H1 (cell line): ENCODE data around the gene MPV17L. TPM values are rescaled to one million over a fixed set of nuclear protein-coding genes. Genes with fewer than 3 reads are reported as not detected.
"Not testable (repeated sequence)": the region's sequence is repeated elsewhere in the genome, so short reads cannot be mapped to it uniquely, and the experiment has no call there.

Experiments used
- CTCF ChIA-PET: fragments of 300-600 bp; sonication (Branson Sonifier 250); formaldehyde crosslinking; loops from one replicate; lab custom pipeline; 2021; ENCODE audit not compliant: partially characterized antibody; lab: Charles Lee
- POLR2A ChIA-PET: fragments of 300-600 bp; sonication (Branson Sonifier 250); formaldehyde crosslinking; loops from one replicate; lab custom pipeline; 2021; ENCODE audit warnings: inconsistent platforms; ENCODE audit not compliant: partially characterized antibody; lab: Charles Lee
- DNase-seq, 2 experiments: peaks; one replicate each; pipeline versions ENCODE4 v3.0.0 to v3.0.0-alpha.2; 2010 to 2022; ENCODE audit warnings: low spot score in 2 of 2, low read depth in 1 of 2, mixed read lengths in 1 of 2
- FAIRE-seq: peaks from 2 replicates; lab custom pipeline; 2011; peaks lifted over from hg19 to GRCh38; lab: Jason Lieb, UNC
- H2AFZ ChIP-seq: 2 replicates; pipeline ENCODE4 v1.8.1; 2012; ENCODE audit warnings: low read length, inconsistent platforms
- H2AK5ac ChIP-seq: 2 replicates; pipeline ENCODE4 v1.6.1; 2013; ENCODE audit warnings: low read depth, low read length
- H2BK120ac ChIP-seq: replicated peaks from 2 replicates; pipeline ENCODE3; 2013; ENCODE audit warnings: low read depth, low read length, inconsistent platforms
- H2BK12ac ChIP-seq: 2 replicates; pipeline ENCODE4 v1.6.1; 2013; ENCODE audit warnings: low read depth, low read length
- H2BK15ac ChIP-seq: 2 replicates; pipeline ENCODE4 v1.6.1; 2013; ENCODE audit warnings: low read length
- H2BK20ac ChIP-seq: 2 replicates; pipeline ENCODE4 v1.6.1; 2013; ENCODE audit warnings: low read length
- H2BK5ac ChIP-seq: 2 replicates; pipeline ENCODE4 v1.6.1; 2013; ENCODE audit warnings: low read depth, low read length
- H3K14ac ChIP-seq: 2 replicates; pipeline ENCODE4 v1.6.1; 2013; ENCODE audit warnings: inconsistent platforms; ENCODE audit not compliant: insufficient read length
- H3K18ac ChIP-seq: 2 replicates; pipeline ENCODE4 v1.6.1; 2013; ENCODE audit warnings: low read length; ENCODE audit errors: extremely low read depth
- H3K23ac ChIP-seq: 2 replicates; pipeline ENCODE4 v1.6.1; 2013; ENCODE audit warnings: inconsistent platforms; ENCODE audit not compliant: insufficient read length
- H3K23me2 ChIP-seq: 2 replicates; pipeline ENCODE4 v1.6.1; 2013; ENCODE audit warnings: low read depth, low read length
- H3K27ac ChIP-seq: 2 replicates; pipeline ENCODE4 v1.6.1; 2011; ENCODE audit warnings: low read depth, low read length, inconsistent platforms
- H3K27me3 ChIP-seq, 4 experiments: replicated peaks in 1 of 4; 1 replicate in 1 of 4; 2 replicates in 3 of 4; pipeline versions ENCODE4 v1.6.1 to v1.8.1; 2011 to 2013; ENCODE audit warnings: low read length in 3 of 4, mild to moderate bottlenecking in 3 of 4, inconsistent platforms in 2 of 4, mixed read lengths in 2 of 4, moderate library complexity in 1 of 4; ENCODE audit not compliant: control insufficient read depth in 3 of 4, insufficient read depth in 3 of 4; ENCODE audit errors: extremely low read depth in 1 of 4
- H3K36me3 ChIP-seq, 4 experiments: 2 replicates each; pipeline versions ENCODE4 v1.6.1 to v1.8.1; 2011 to 2013; ENCODE audit warnings: mild to moderate bottlenecking in 4 of 4, low read length in 3 of 4, moderate library complexity in 2 of 4, control low read depth in 1 of 4, inconsistent platforms in 1 of 4; ENCODE audit not compliant: insufficient read depth in 4 of 4, control insufficient read depth in 2 of 4
- H3K4ac ChIP-seq: replicated peaks from 2 replicates; pipeline ENCODE3; 2013; ENCODE audit warnings: low read length, low read depth, mixed read lengths, inconsistent platforms; ENCODE audit not compliant: insufficient read length
- H3K4me1 ChIP-seq, 4 experiments: replicated peaks in 1 of 4; 1 replicate in 1 of 4; 2 replicates in 3 of 4; pipeline versions ENCODE4 v1.6.1 to v1.8.1; 2011 to 2013; ENCODE audit warnings: low read length in 3 of 4, inconsistent platforms in 2 of 4, mixed read lengths in 1 of 4; ENCODE audit not compliant: insufficient read depth in 4 of 4, control insufficient read depth in 3 of 4
- H3K4me2 ChIP-seq, 2 experiments: 2 replicates each; pipeline versions ENCODE4 v1.6.1 to v1.8.1; 2011 to 2013; ENCODE audit warnings: low read depth in 2 of 2, low read length in 2 of 2, control low read depth in 1 of 2, inconsistent platforms in 1 of 2, mild to moderate bottlenecking in 1 of 2; ENCODE audit not compliant: insufficient read depth in 1 of 2
- H3K4me3 ChIP-seq, 4 experiments: fragments of 200-600, 300-600 bp in 1 of 4; sonication (generic), shearing (Covaris generic), sonication (Bioruptor Twin) in 1 of 4; 2 replicates each; pipeline versions ENCODE4 v1.5.1 to v1.8.1; 2011 to 2016; ENCODE audit warnings: low read length in 4 of 4, low read depth in 3 of 4, control low read depth in 2 of 4, inconsistent platforms in 2 of 4, mild to moderate bottlenecking in 2 of 4, mixed read lengths in 1 of 4, moderate library complexity in 1 of 4; ENCODE audit not compliant: insufficient read depth in 2 of 4; ENCODE audit errors: extremely low read depth in 1 of 4
- H3K56ac ChIP-seq: replicated peaks from 2 replicates; pipeline ENCODE3; 2013; ENCODE audit warnings: low read depth, mild to moderate bottlenecking, mixed read lengths, low read length, inconsistent platforms; ENCODE audit not compliant: insufficient read length
- H3K79me1 ChIP-seq: 2 replicates; pipeline ENCODE4 v1.6.1; 2013; ENCODE audit warnings: low read depth, low read length, control low read depth
- H3K79me2 ChIP-seq, 2 experiments: 2 replicates each; pipeline versions ENCODE4 v1.6.1 to v1.8.1; 2012 to 2013; ENCODE audit warnings: low read length in 2 of 2, mild to moderate bottlenecking in 2 of 2, inconsistent platforms in 1 of 2; ENCODE audit not compliant: insufficient read depth in 2 of 2, control insufficient read depth in 1 of 2
- H3K9ac ChIP-seq, 4 experiments: replicated peaks in 1 of 4; 1 replicate in 1 of 4; 2 replicates in 3 of 4; pipeline versions ENCODE4 v1.6.1 to v1.8.1; 2011 to 2013; ENCODE audit warnings: low read depth in 3 of 4, low read length in 3 of 4, control low read depth in 2 of 4, mild to moderate bottlenecking in 2 of 4, moderate library complexity in 2 of 4, inconsistent platforms in 1 of 4; ENCODE audit errors: extremely low read depth in 1 of 4
- H3K9me3 ChIP-seq, 2 experiments: 2 replicates each; pipeline versions ENCODE4 v1.6.1 to v1.8.1; 2012 to 2013; ENCODE audit warnings: mild to moderate bottlenecking in 2 of 2, moderate library complexity in 2 of 2, control low read depth in 1 of 2, inconsistent platforms in 1 of 2, low read depth in 1 of 2, low read length in 1 of 2, mixed read lengths in 1 of 2; ENCODE audit not compliant: insufficient read depth in 2 of 2
- H4K20me1 ChIP-seq, 2 experiments: replicated peaks in 1 of 2; 2 replicates each; pipeline versions ENCODE3 to v1.8.1; 2011 to 2013; ENCODE audit warnings: inconsistent platforms in 2 of 2, low read length in 2 of 2, mild to moderate bottlenecking in 1 of 2; ENCODE audit not compliant: insufficient read depth in 2 of 2, control insufficient read depth in 1 of 2
- H4K5ac ChIP-seq: 2 replicates; pipeline ENCODE4 v1.6.1; 2013; ENCODE audit warnings: low read length, low read depth, mixed read lengths, inconsistent platforms; ENCODE audit not compliant: insufficient read length
- H4K8ac ChIP-seq: 2 replicates; pipeline ENCODE4 v1.8.0; 2013; ENCODE audit warnings: mild to moderate bottlenecking, moderate library complexity, low read length, inconsistent platforms; ENCODE audit not compliant: insufficient read depth; ENCODE audit errors: extremely low read depth
- H4K91ac ChIP-seq: replicated peaks from 2 replicates; pipeline ENCODE3; 2013; ENCODE audit warnings: low read length, mixed read lengths, inconsistent platforms; ENCODE audit not compliant: insufficient read length
- WGBS, 2 experiments: shearing (Covaris generic) in 1 of 2; methylation state at CpG; one replicate each; pipeline versions ENCODE4 v1.1.6 to v1.1.7; 2013 to 2015; ENCODE audit warnings: low lambda C conversion rate in 2 of 2, mixed read lengths in 2 of 2, inconsistent platforms in 1 of 2, low coverage in 1 of 2, missing lambda C conversion rate in 1 of 2; ENCODE audit not compliant: insufficient replicate concordance in 2 of 2, insufficient coverage in 1 of 2, insufficient read length in 1 of 2; ENCODE audit errors: extremely low coverage in 1 of 2, missing lambda C conversion rate in 1 of 2; 5-methylcytosine and 5-hydroxymethylcytosine counted together
- polyA plus RNA-seq, 7 experiments: library from polyadenylated mRNA; depleted of rRNA in 3 of 7; stranded (reverse) in 5 of 7; unstranded in 2 of 7; fragments of >200 nt in 5 of 7; fragments of 200-250 nt in 2 of 7; gene quantifications; 1 replicate in 5 of 7; 2 replicates in 1 of 7; 4 replicates in 1 of 7; pipeline versions ENCODE4 v1.2.1 to v1.2.3, GENCODE V29; 2011 to 2013; ENCODE audit warnings: missing spikeins in 2 of 7, mixed read lengths in 2 of 7
- total RNA-seq: library from RNA; stranded (reverse); fragmentation: NEBNext Ultra II Directional; extraction: Animal tissue kit (Norgen Biotek cat#: 25700); gene quantifications from 2 replicates; pipeline ENCODE4 v1.2.1, GENCODE V29; 2021

The MPV17L gene
- total and polyA plus RNA-seq, 2 of the 8 experiments (the other 6 are each of a cell fraction or from before 2014, with no cell fraction given) = 6.7 to 8.2 TPM

DNA sequence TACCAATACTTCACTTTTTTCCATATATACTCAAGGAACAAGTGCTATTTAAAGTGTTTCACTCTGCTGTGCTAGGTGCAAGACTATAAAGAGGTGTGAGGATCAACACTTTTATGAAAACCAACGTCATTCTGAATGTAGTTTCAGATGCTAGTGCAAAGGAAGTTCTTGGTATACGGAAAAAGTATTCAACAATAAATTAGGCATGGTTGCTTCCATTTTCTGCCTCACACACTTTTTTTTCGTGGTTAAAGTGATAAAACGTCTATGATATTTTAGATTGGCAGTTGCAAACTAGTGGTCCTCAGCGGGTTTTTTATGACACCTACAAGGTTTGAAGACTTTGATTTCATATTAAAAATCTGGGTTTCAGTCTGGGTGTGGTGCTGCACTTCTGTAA is 5.6 kb upstream of the MPV17L start:
- H3K23ac ChIP-seq, H3K4me3 ChIP-seq, H3K18ac ChIP-seq, H3K4ac ChIP-seq, DNase-seq, H2AFZ ChIP-seq, H2BK12ac ChIP-seq, H3K9ac ChIP-seq, FAIRE-seq, H3K79me1 ChIP-seq, H2BK5ac ChIP-seq, H4K8ac ChIP-seq, H2BK15ac ChIP-seq, H3K79me2 ChIP-seq, H3K36me3 ChIP-seq, H3K4me1 ChIP-seq, H2BK120ac ChIP-seq, H4K20me1 ChIP-seq, H3K27me3 ChIP-seq, H3K9me3 ChIP-seq, H3K27ac ChIP-seq, H3K14ac ChIP-seq, H3K56ac ChIP-seq, H3K4me2 ChIP-seq, POLR2A ChIA-PET, H2AK5ac ChIP-seq, CTCF ChIA-PET, H4K91ac ChIP-seq, H3K23me2 ChIP-seq, H2BK20ac ChIP-seq, H4K5ac ChIP-seq: not testable (repeated sequence)
- 93% methylated on average over 5 of the region's 5 CpGs; no CpG with 5 or more reads in 1 of the 2 experiments for WGBS, 2 experiments

DNA sequence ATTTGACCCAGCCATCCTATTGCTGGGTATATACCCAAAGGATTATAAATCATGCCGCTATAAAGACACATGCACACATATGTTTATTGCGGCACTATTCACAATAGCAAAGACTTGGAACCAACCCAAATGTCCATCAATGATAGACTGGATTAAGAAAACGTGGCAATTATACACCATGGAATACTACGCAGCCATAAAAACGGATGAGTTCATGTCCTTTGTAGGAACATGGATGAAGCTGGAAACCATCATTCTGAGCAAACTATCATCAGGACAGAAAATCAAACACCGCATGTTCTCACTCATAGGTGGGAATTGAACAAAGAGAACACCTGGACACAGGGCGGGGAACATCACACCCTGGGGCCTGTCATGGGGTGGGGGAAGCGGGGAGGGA is 2.5 kb upstream of the MPV17L start:
- H2BK5ac ChIP-seq, FAIRE-seq, H2BK15ac ChIP-seq, H3K36me3 ChIP-seq, H2BK12ac ChIP-seq, H3K23me2 ChIP-seq, H2AK5ac ChIP-seq, H3K27ac ChIP-seq, H4K91ac ChIP-seq, H2AFZ ChIP-seq, H3K4me1 ChIP-seq, H3K27me3 ChIP-seq, H4K8ac ChIP-seq, H3K14ac ChIP-seq, H2BK120ac ChIP-seq, H3K4me2 ChIP-seq, H3K4me3 ChIP-seq, H3K79me2 ChIP-seq, H4K20me1 ChIP-seq, H3K23ac ChIP-seq, H3K18ac ChIP-seq, H3K56ac ChIP-seq, H3K79me1 ChIP-seq, POLR2A ChIA-PET, H2BK20ac ChIP-seq, H4K5ac ChIP-seq, H3K9me3 ChIP-seq, H3K4ac ChIP-seq, DNase-seq, H3K9ac ChIP-seq: not testable (repeated sequence)
- WGBS, 2 experiments = 89% methylated on average over 6 of the region's 8 CpGs; no CpG with 5 or more reads in 1 of the 2 experiments
- CTCF ChIA-PET = interaction anchor here (0.7 kb wide), 1 partner anchor 59 kb away, joined by 3 read pairs; no protein-coding TSS in a partner anchor
